B cell (primary cell): ENCODE results near the gene FAM229B. TPM values are rescaled to one million over a fixed set of nuclear protein-coding genes. Genes with fewer than 3 reads are reported as not detected.

Experiments used
- ATAC-seq: fragments of 200-7000 bp; cut with Tn5 transposase; one replicate; pipeline ENCODE4 v1.10.0; 2021; ENCODE audit warnings: low read depth, mild to moderate bottlenecking, moderate number of reproducible peaks, moderate library complexity
- CTCF ChIA-PET: fragments of 350-600 bp; sonication (Branson Sonifier 250); formaldehyde crosslinking; loops from one replicate; lab custom pipeline; 2021; ENCODE audit warnings: antibody characterized with exemption, inconsistent platforms; lab: Charles Lee
- POLR2A ChIA-PET: fragments of 350-600 bp; sonication (Branson Sonifier 250); formaldehyde crosslinking; loops from one replicate; lab custom pipeline; 2021; ENCODE audit warnings: antibody characterized with exemption; lab: Charles Lee
- DNase-seq: peaks from one replicate; pipeline ENCODE4 v3.0.0; 2013
- H2AFZ ChIP-seq: 2 replicates; pipeline ENCODE4 v1.6.1; 2012; ENCODE audit warnings: mild to moderate bottlenecking, low read depth, low read length; ENCODE audit not compliant: insufficient read depth, poor library complexity, severe bottlenecking
- H3K27ac ChIP-seq, 2 donors: 1 replicate in 1 of 2; 2 replicates in 1 of 2; pipeline ENCODE4 v1.5.1; 2012 to 2013; ENCODE audit warnings: low read length in 2 of 2, mild to moderate bottlenecking in 2 of 2, moderate library complexity in 1 of 2
- H3K27me3 ChIP-seq, 4 experiments: fragments of 200-600 bp in 1 of 4; sonication (generic) in 1 of 4; replicated peaks in 1 of 4; 1 replicate in 2 of 4; 2 replicates in 2 of 4; pipeline versions ENCODE4 v1.6.1 to v1.7.0; 2013 to 2016; ENCODE audit warnings: low read length in 3 of 4, mild to moderate bottlenecking in 2 of 4, mixed read lengths in 1 of 4, moderate library complexity in 1 of 4; ENCODE audit not compliant: insufficient read depth in 4 of 4, control insufficient read depth in 3 of 4; ENCODE audit errors: control extremely low read depth in 1 of 4
- H3K36me3 ChIP-seq, 2 experiments: replicated peaks in 1 of 2; 1 replicate in 1 of 2; 2 replicates in 1 of 2; pipeline versions ENCODE4 v1.6.1 to v1.7.1; 2013; ENCODE audit warnings: low read length in 1 of 2; ENCODE audit not compliant: insufficient read depth in 2 of 2, control insufficient read depth in 1 of 2; ENCODE audit errors: control extremely low read depth in 1 of 2, extremely low read depth in 1 of 2
- H3K4me1 ChIP-seq, 2 donors: fragments of 200-600 bp in 1 of 2; sonication (generic) in 1 of 2; 1 replicate in 1 of 2; 2 replicates in 1 of 2; pipeline versions ENCODE4 v1.5.1 to v1.6.1; 2013 to 2017; ENCODE audit warnings: low read length in 2 of 2; ENCODE audit not compliant: control insufficient read depth in 2 of 2, insufficient read depth in 2 of 2
- H3K4me2 ChIP-seq: replicated peaks from 2 replicates; pipeline ENCODE3; 2012; ENCODE audit warnings: mild to moderate bottlenecking, low read depth, low read length; ENCODE audit not compliant: poor library complexity, severe bottlenecking
- H3K4me3 ChIP-seq, 5 experiments: fragments of 200-600 bp in 1 of 5; sonication (generic) in 1 of 5; 1 replicate in 3 of 5; 2 replicates in 2 of 5; pipeline versions ENCODE4 v1.5.1 to v1.7.0; 2011 to 2016; ENCODE audit warnings: low read length in 4 of 5, mild to moderate bottlenecking in 4 of 5, low read depth in 2 of 5, control low read depth in 1 of 5, moderate library complexity in 1 of 5; ENCODE audit not compliant: insufficient read depth in 1 of 5; ENCODE audit errors: control extremely low read depth in 1 of 5, extremely low read depth in 1 of 5
- H3K79me2 ChIP-seq: fragments of 200-600 bp; sonication (generic); one replicate; pipeline ENCODE4 v1.6.0; 2016; ENCODE audit warnings: low read length; ENCODE audit not compliant: control insufficient read depth, insufficient read depth
- H3K9ac ChIP-seq: fragments of 200-600 bp; sonication (generic); 2 replicates; pipeline ENCODE4 v1.6.1; 2017; ENCODE audit warnings: mild to moderate bottlenecking, low read length, moderate library complexity
- H3K9me3 ChIP-seq, 3 donors: one replicate each; pipeline versions ENCODE4 v1.6.1 to v1.7.1; 2013; ENCODE audit warnings: low read length in 2 of 3; ENCODE audit not compliant: control insufficient read depth in 2 of 3, insufficient read depth in 1 of 3; ENCODE audit errors: control extremely low read depth in 1 of 3
- H4K20me1 ChIP-seq: 2 replicates; pipeline ENCODE4 v1.6.0; 2012; ENCODE audit warnings: mild to moderate bottlenecking, low read length; ENCODE audit not compliant: insufficient read depth, control insufficient read depth, poor library complexity, severe bottlenecking
- H3K27ac Mint-ChIP-seq: one replicate; pipeline ENCODE4 v1.8.0; 2021; ENCODE audit warnings: mixed read lengths
- H3K27me3 Mint-ChIP-seq: one replicate; pipeline ENCODE4 v1.8.0; 2021; ENCODE audit warnings: mixed read lengths
- H3K4me1 Mint-ChIP-seq: one replicate; pipeline ENCODE4 v1.8.0; 2021; ENCODE audit warnings: mixed read lengths
- H3K4me3 Mint-ChIP-seq: one replicate; pipeline ENCODE4 v1.8.0; 2021; ENCODE audit warnings: mixed read lengths
- H3K9me3 Mint-ChIP-seq: one replicate; pipeline ENCODE4 v1.8.0; 2022; ENCODE audit warnings: mixed read lengths; ENCODE audit not compliant: insufficient read depth
- EZH2 ChIP-seq: IDR thresholded peaks from 2 replicates; pipeline ENCODE4 v1.6.1; 2012; ENCODE audit warnings: borderline replicate concordance, low read depth, mild to moderate bottlenecking, moderate library complexity, low read length; ENCODE audit not compliant: insufficient read depth, poor library complexity, severe bottlenecking
- WGBS: methylation state at CpG from one replicate; pipeline ENCODE4 v1.1.5; 2013; ENCODE audit warnings: missing lambda C conversion rate; ENCODE audit not compliant: insufficient coverage; 5-methylcytosine and 5-hydroxymethylcytosine counted together
- intact Hi-C: fragments of 100-400 bp; cut with micrococcal nuclease; formaldehyde crosslinking; loops from one replicate; pipeline ENCODE4 v1.10.0; 2022
- polyA plus RNA-seq: library from polyadenylated mRNA; depleted of rRNA; stranded (reverse); fragments of >200 nt; gene quantifications from 2 replicates; pipeline ENCODE4 v1.2.3, GENCODE V29; 2012
- total RNA-seq, 2 donors: library from RNA; stranded (reverse); fragments of 120-200 nt in 1 of 2; gene quantifications; 1 replicate in 1 of 2; 2 replicates in 1 of 2; pipeline versions ENCODE4 v1.2.3 to v1.2.4, GENCODE V29; 2013 to 2022
- TF ChIP-seq, protein P1 (sequence below): fragments of 200-600 bp; IDR thresholded peaks from one replicate; pipeline ENCODE4 v1.8.0; 2022; ENCODE audit warnings: antibody characterized with exemption, mild to moderate bottlenecking

Gene FAM229B
- total and polyA plus RNA-seq, 2 donors (not counting 1 experiment from before 2014, with no cell fraction given), result 1.3 to 4.4 TPM

DNA sequence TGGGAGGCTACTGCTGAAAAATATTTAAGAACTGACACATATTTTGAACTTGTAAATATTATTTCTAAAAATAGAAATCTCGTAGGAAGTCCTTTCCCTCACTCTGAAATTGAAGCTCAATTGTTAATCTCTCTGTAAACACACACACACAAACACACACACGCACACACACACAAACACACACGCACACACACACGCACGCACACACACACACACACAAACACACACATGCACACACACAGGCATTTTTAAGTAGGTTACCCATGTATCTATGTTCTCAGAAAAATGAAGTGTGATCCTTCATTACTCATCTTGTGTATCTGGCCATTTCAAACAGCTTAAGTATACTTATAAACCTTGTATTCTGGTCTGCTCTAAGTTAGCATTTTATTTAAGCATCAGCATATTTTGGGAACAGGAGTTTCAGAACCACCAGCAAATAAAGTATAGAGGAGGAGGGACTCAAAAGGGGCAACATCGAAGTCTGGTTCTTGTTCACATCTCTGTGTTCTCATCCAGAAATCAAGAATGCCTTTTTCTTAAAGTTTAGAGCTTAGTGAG, 21.9 kb upstream of the FAM229B start:
- intact Hi-C loops, result no loop called here
- H3K27me3 ChIP-seq, result no peaks in the 10 kb centered on the region
- ATAC-seq (no peak), DNase-seq (no peak)
- POLR2A ChIA-PET, result no interaction called here
- Mint-ChIP-seq H3K4me3 (no peak overlapping the region), H3K27me3 (no peaks in the 10 kb centered on the region), H3K4me1 (no peaks in the 10 kb centered on the region), H3K27ac (no peak overlapping the region), H3K9me3 (no peaks in the 10 kb centered on the region)
- WGBS, result no CpG with 5 or more reads among the region's 6 CpGs
- H3K4me2 ChIP-seq, result no peak overlapping the region
- H3K4me3 ChIP-seq, result no peak overlapping the region
- CTCF ChIA-PET, result no interaction called here
- no peaks in the 10 kb centered on the region for H3K9me3 ChIP-seq
- no peak overlapping the region for H3K27ac ChIP-seq
- H4K20me1 ChIP-seq, result no peaks in the 10 kb centered on the region
- peaks cover 0 to 1% of the 10 kb centered on the region in 2 experiments for H3K36me3 ChIP-seq
- no peak overlapping the region for H2AFZ ChIP-seq
- H3K9ac ChIP-seq, result no peak overlapping the region
- H3K4me1 ChIP-seq, result no peaks in the 10 kb centered on the region
- H3K79me2 ChIP-seq, result no peaks in the 10 kb centered on the region
- TF ChIP-seq, protein P1, sequence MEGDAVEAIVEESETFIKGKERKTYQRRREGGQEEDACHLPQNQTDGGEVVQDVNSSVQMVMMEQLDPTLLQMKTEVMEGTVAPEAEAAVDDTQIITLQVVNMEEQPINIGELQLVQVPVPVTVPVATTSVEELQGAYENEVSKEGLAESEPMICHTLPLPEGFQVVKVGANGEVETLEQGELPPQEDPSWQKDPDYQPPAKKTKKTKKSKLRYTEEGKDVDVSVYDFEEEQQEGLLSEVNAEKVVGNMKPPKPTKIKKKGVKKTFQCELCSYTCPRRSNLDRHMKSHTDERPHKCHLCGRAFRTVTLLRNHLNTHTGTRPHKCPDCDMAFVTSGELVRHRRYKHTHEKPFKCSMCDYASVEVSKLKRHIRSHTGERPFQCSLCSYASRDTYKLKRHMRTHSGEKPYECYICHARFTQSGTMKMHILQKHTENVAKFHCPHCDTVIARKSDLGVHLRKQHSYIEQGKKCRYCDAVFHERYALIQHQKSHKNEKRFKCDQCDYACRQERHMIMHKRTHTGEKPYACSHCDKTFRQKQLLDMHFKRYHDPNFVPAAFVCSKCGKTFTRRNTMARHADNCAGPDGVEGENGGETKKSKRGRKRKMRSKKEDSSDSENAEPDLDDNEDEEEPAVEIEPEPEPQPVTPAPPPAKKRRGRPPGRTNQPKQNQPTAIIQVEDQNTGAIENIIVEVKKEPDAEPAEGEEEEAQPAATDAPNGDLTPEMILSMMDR, result no peak
- TF ChIP-seq EZH2, result no peak

DNA sequence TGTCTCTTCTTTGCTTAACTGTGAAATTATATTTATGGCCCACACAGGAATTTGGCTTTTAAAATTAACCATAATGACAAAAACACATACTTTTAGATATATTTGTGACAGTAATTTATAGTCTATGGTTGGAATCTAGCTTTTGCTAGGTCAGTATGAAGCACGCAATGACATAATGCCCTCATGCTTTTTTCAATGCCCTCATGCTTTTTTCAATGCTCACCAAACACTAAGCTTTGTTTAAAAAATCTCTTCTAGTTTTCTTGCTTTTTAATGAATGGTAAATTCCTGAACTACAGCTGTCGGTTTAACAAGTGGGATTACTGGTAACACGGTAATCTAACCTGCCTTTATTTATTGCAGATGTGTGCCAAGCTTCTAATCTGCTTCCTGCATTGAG, 20.8 kb upstream of the FAM229B start:
- no peak for TF ChIP-seq EZH2
- TF ChIP-seq, protein P1, result no peak
- H3K4me1 ChIP-seq, result no peaks in the 10 kb centered on the region
- H3K36me3 ChIP-seq, result peaks cover 0 to 4% of the 10 kb centered on the region in 2 experiments
- Mint-ChIP-seq H3K4me3 (no peak overlapping the region), H3K27me3 (no peaks in the 10 kb centered on the region), H3K4me1 (no peaks in the 10 kb centered on the region), H3K27ac (no peak overlapping the region), H3K9me3 (no peaks in the 10 kb centered on the region)
- no peaks in the 10 kb centered on the region for H4K20me1 ChIP-seq
- DNase-seq (no peak), ATAC-seq (no peak)
- no peak overlapping the region for H3K9ac ChIP-seq
- no peaks in the 10 kb centered on the region for H3K27me3 ChIP-seq
- H3K9me3 ChIP-seq, result no peaks in the 10 kb centered on the region
- ChIA-PET CTCF (interaction anchor here (0.5 kb wide), 1 partner anchor 487 kb away, joined by 3 read pairs; no protein-coding TSS in a partner anchor), POLR2A (no interaction called here)
- WGBS, result 81% methylated on average over 2 of the region's 3 CpGs
- H3K27ac ChIP-seq, result no peak overlapping the region
- H3K4me3 ChIP-seq, result no peak overlapping the region
- no peak overlapping the region for H2AFZ ChIP-seq
- no peaks in the 10 kb centered on the region for H3K79me2 ChIP-seq
- H3K4me2 ChIP-seq, result no peak overlapping the region
- intact Hi-C loops, result no loop called here
